Astrocyte of the hippocampus (primary cell): Measurements from ENCODE around the gene CIB4.

ENCODE experiments used
- DNase-seq: peaks from one replicate; pipeline ENCODE4 v3.0.0; 2011; ENCODE audit warnings: low read depth, low spot score

Gene CIB4

DNA sequence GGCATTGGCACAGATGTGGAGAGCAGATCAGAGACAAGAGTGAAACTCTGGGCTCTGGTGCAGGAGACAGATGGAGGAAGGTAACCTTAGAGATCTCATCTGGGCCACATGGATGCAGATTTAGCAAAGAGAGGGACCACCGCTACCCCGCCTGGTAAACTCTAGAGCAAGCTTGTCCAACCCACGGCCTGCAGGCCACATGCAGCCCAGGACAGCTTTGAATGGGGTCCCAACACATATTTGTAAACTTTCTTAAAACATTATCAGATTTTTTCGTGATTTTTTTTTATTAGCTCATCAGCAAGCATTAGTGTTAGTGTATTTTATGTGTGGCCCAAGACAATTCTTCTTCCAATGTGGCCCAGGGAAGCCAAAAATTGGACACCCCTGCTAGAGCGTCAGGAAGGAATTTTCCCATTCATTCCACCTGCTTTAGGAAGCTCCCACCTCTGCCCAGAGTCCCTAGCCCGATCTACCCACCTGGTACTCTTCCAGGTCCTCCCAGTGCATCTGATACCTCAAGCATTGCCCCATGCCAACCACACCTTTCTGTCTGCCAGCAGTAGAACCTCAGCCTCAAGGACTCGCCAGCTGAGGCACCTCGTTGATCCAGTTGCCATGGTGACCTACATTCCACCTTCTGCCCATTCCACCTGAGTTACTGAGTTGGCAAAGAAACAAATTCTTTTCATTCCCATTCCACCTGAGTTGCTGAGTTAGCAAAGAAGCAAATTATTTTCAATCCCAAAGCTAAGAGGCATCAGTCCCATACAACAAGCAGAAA, at the start of gene CIB4:
TSS of gene CIB4 (minus strand) at position 586 of the 784 bp plus-strand sequence. CDS start at position 534, 52 bp downstream.
- peak; percentile 33 for DNase-seq

DNA sequence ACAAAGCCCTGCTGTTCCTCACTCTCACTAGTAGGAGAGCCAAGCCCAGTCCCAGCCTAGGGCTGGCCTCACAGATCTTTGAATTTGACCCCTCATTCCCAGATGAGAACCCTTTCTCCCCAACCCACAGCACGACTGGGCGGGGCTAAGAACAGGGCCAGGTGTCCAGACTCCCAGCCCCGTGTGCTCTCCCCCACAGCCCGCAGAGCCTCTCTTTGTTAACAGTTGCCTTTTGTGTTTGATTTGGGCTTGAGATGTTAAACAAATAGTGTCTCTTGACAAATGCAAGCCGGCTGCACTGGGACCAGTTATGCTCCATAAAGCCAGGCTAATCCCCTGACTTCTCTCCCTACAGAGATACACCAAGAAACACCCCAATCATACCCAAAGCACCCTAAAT, 46.6 kb upstream of the CIB4 start:
- DNase-seq = no peak

DNA sequence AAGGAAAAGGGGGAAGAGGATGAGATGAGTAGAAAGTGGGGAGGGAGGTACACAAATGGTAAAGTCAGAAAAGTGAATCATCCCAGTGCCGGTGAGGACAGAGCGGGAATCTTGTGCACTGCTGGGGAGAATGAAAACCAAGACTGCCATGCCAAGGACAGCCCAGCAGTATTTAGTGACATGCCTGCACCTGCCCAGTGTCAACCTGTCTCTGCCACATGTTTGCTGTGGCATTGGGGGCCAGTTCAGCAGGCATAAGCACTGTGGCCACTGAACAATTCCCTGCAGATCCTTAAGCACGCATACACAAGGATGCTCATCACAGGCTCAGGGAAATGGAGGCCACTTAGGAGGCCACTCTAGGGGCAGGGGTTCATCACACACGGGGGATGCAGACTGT, 46.2 kb upstream of the CIB4 start:
- no peak for DNase-seq

DNA sequence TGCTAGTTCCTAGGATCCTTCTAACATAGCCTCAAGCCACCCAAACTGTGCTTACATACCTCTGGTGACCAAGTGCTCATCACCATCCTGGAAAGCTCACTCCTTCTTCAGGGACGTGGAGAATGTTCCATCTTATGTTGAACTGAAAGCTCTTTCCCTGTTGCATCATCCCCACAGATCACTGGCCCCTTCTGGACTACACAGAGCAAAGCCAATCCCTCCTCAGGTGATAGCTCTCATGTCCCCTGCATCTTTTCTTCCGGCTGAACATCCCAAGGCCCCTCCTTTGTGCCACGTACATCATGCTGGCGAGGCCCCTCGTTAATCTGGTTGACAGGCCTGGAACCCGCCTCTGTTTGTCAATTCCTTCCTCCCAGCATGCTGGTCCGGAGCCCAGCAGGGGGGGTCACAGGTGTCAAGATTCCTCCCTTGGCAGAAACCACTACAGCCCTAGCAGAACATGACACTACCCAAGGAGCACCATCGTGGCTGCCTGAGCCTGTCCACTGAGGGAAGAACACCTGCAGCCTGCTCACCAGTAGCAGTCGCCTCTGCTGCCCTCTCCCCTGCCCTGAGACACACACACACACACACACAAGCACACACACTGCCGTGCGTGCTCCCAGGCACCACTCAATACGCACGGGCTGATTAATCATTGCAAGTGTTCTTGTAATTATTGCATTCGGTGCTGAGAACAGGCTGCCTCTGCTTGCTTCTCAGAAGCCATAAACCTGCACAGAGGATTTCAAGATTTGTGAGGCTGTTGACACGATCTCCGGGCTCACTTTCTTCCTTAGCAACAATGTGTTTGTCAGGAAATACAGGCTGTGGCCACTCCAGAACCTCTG, 45.0 kb upstream of the CIB4 start:
- DNase-seq = no peak

DNA sequence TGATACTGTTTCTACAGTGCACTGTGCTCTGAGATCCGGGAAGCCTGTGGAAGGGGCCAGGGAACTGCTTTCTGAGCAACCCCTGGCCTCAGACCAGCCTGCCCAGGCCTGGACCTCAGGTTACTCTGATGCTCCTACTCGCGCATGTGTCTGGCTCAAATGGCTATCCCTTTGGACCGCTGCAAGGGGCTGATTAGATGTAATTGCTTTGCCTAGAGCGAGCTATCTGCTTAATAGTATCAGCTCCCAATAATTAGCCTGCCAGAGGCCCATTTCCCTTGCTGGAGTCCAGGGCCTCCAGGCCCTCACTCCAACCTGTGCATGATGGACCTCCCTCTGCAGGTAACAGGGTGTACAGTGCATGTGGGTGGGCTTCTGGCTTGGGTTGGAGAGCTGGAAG, 44.2 kb upstream of the CIB4 start:
- no peak for DNase-seq

DNA sequence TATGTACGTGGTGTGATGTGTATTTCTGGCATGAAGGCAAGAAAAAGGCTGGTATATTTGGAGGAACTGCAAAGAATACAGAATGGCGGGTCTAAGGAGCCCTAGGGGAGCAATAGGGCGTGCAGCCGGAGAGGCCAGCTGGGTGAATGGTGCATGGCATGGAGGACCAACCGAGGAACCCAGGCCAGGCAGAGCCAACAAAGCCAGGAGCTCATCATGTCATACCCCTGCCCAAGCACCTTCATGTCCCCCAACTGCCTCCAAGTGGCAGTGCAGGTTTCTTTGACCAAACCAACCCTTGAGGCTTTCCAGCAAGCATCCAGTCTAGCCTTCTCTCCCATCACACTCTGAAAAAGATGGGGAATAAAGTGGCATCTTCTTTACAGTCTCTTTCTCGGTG, 42.4 kb upstream of the CIB4 start:
- no peak for DNase-seq

DNA sequence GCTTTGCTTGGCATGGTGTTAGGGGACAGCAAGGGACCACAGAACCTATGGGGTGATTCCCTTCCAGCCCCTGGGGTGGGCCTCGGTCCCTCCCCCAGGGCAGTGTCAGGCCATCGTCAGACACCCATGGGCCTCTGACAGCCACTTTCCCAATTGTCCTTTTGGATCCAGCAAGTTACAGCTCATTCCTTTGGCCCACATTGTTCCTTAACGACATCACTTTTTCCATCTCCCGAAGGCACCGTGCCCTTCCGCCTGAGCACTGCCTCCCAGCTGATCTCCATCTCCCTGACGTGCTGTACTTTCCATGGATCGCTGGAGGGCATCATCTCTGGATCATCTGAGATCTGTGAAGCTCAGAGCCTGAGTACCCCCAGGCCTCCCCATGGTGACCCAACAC, 41.0 kb upstream of the CIB4 start:
- peak; percentile 29 for DNase-seq

DNA sequence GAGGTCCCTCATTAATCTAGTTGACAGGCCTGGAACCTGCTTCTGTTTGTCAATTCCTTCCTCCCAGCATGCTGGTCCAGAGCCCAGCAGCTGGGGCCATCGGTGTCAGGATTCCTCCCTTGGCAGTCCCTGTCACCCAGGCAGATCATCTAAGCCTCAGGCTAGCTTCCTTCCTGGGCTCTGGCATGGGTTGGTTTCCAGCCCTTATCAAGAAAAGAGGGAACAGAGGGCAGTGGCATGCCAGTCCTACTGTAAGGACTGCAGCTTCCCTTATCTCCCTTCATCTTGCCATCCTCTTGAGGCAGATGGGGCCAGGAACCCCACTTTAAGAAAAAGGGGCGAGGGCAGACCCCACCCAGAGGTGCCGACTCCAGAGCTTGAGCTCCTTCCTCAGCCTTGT, 40.5 kb upstream of the CIB4 start:
- DNase-seq = no peak

DNA sequence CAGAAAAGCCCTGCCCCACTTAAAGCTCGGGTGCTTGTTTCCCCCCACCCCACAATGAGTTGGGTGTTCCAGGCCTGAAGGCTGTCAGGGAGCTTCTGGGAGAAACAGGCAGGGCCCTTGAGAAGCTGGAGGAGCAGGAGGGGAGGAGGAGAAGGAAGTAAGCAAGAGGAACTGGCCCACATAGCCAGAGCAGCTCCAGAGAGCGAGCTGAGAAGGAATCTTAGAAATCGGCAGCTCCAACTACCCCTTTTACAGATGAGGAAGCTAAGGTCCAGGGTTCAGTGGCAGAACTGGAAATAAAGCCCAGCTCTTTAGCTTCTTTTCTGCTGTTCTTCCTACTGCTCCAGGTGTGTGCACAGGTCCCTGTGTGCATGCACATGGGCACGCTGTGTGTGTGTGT, 38.7 kb upstream of the CIB4 start:
- DNase-seq = no peak

DNA sequence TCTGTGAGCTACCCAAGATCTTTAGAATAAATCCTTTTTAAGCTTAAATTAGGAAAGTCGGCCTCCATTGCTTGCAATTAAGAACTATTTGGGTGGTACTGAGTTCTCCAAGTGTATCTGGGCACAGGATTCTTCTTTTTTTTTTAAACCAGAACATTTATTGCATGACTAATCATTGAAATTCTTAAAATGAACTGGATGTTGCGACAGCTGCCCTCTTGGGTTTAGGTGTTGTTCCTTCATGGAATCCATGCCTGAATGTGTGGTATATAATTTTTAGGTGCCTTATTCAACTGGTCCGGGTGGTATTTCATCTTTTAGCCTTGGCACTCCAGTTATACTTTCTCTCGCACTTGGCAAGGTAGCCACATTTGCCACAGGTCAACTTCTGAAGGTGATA, 36.9 kb upstream of the CIB4 start:
- no peak for DNase-seq

DNA sequence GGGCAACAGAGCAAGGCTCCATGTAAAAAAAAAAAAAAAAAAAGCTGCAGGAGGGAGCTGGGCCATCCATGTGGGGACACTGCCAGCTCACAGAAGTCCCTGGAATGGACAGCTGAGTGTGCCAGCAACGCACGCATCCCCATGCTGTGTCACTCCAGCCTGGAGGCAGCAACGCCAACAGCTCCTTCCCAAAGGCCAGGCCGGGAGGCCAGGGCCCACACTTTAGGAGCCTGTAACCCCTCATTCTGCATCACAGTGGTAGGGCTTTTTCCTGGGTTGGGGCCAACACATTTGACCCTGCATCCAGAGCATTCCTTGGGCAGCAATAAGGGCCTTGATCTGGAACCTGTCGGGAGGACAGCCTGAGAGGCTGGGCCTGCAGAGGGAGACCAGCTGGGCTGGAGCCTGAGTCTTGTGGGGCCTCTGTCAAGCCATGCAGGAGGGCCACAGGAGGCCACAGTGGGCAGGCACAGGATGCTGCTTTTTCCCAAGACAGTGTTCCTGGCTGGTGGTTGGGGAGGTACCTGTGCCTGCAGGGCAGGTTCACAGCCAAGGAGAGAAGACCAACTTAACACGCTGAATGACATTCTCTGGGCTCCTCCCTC, 34.6 kb upstream of the CIB4 start:
- no peak for DNase-seq

DNA sequence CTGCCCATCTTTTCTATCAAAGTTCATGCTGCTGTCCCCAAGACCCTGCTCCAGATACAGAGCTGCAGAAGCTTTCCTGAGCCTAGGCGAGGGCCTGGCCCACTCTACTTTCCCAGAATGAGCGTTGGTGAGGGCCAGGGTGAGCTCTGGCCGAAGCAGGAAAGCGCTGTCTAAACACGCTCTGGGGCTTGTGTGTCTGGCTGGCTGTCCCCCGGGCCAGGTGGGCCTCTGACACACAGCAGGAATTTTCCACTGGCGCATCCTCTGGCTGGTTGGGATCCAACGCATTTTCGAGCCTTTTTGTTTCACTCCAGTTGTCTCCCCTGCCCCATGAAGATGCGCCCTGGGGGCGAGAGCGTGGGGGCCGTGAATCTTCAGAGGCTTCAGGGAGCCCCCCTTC, 33.6 kb upstream of the CIB4 start:
- no peak for DNase-seq

DNA sequence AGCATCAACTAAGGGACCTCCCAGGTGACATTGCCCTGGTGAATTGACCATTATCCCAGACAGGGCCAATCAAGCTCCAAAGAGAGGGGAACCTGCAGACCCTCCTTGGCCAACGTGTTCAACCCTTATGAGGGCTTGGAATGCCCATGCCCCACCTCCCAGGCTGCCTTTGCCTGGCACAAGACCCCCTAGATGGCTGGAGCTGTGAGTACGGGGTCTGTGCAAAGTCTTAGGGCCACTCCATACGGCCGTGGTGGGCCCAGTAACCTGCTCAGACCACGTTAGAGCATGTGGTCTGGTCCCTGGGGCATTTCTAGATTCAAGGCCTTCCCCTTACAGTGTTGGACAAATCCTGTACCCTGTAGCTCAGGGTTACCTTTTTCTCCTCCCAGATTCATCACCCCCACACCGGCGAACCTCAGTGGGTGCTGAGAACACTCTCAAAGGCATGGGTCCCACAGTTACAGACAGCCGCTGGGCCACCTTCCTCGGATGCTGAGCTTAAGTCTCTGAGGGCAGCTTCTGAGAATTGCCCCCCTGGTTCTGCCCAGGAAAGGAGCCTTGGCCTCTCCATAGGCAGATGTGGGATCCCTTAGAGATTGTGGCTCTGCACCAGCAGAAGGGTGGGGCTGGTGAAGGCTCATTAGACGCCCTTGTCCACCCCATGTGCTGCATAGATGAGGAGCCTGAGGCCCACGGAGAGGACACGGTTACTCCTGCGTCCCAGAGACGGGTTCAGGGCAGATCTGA, 33.0 kb upstream of the CIB4 start:
- no peak for DNase-seq

DNA sequence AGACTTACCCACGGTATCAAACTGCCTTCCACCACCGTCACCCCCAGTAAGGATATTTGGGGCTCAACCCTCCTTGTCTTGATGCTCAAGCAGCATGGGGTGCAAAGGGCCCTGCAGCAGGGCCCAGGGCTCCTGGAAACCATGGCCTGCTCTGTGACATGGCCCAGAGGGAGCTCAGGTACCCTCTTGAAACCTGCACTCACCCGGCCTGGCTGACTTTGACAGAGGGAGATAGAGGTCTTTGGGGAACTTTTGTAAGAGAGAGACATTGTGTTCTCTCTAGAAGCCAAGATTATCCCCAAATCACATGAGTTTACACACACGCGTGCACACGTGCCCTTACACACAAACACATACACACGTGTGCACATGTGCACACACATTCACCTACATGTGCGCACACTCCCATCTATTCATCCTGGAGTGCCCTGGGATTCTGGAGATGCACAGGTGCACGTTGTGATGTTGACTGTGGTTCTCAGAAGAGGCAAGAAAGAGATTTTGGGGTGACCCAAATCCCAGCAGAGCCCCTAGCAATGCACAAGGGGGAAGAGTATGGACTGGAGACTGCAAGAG, 31.7 kb upstream of the CIB4 start:
- no peak for DNase-seq

DNA sequence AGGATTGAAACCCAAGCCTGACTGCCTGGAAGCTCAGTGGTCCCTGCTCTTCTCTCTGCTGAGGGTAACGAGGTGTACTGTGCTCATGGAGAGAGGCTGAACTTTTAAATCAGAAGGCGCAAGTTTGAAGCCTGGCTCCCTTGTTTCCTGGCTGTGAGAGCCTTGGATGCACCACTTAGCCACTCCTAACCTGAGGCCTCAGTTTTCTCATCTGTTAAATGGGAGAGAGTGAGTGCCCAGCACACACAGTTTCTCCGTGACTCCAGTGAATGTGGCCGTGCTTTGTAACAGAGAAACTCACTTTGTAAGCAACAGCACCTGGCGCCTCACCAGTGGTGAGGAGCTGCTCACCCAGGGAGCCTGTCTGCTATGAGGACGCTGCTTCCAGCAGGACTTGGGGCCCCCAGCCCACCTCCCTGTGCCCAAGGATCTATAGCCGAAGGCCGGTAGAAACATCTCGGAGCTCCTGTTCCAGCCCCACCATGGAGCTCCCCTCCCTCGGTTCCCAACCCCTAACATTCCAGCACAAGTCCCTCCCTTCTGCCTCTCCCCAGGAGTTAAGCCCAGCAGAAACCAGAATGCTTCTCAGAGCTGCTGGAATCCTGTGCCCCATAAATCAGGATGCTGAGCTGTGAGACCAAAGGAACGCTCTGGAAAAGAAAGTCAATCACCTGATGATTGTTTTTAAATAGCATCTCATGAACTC, 31.1 kb upstream of the CIB4 start:
- no peak for DNase-seq

DNA sequence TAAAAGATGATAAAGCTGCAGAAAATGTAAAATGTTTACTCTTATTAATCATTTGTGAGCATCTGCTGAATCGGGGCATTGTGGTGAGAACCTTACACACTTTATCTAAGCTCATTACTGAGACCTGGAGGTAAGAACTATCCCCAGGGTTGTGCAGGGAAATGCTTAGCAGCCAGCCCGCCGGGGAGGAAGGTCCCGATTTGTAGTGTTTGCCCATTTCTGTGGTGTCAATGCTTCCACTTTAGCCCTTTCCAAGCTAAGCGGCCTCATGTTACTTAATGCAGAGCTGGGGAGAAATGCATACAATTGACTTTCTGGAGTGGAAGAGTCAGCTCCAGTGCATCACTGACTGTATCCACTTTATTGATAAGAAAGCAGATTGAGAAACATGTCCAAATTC, 30.5 kb upstream of the CIB4 start:
- DNase-seq = no peak

DNA sequence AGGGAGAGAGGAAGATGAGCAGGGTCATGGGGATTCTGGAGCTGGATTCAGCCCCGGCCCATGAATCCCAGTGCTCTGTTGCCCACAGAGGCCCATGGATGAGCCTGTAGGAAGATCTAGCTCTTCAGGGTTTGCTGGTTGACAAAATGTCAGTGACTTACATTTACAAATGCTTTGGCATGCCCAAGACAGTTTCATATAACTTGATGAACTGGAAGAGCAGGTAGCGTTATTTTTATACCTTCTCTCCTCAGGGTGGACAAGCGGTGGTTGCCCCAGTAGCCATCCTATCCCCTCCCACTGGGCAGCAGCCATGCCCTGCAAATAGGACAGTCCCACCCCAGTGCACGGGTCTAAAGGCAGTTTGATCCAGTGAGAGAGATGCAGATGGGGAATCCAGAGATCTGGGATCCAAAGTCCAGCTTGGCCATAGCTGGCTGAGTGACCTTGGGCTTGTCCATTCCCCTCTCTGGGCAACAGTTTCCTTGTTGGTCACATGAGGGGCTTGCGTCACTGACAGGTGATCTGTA, 29.8 kb upstream of the CIB4 start:
- no peak for DNase-seq

DNA sequence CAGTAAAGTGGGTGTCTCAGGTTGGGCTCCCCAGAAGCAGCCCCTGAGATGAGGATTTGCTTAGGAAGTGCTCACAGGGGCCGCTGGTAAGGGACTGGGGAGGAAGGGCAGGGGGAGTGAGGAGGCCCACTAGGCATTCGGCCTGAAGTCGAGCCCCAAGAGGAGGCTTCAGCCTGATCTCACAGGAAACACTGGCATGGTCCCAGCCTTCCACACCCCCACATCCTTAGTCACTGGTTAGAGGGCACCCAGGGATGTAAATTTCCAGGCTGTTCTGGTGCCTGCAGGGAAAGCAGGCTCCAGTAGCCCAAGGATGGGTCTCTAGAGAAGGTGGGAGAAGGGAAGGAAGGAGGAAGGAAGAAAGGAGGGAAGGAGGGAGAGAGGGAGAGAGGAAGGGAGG, 29.0 kb upstream of the CIB4 start:
- DNase-seq = peak; percentile 13

DNA sequence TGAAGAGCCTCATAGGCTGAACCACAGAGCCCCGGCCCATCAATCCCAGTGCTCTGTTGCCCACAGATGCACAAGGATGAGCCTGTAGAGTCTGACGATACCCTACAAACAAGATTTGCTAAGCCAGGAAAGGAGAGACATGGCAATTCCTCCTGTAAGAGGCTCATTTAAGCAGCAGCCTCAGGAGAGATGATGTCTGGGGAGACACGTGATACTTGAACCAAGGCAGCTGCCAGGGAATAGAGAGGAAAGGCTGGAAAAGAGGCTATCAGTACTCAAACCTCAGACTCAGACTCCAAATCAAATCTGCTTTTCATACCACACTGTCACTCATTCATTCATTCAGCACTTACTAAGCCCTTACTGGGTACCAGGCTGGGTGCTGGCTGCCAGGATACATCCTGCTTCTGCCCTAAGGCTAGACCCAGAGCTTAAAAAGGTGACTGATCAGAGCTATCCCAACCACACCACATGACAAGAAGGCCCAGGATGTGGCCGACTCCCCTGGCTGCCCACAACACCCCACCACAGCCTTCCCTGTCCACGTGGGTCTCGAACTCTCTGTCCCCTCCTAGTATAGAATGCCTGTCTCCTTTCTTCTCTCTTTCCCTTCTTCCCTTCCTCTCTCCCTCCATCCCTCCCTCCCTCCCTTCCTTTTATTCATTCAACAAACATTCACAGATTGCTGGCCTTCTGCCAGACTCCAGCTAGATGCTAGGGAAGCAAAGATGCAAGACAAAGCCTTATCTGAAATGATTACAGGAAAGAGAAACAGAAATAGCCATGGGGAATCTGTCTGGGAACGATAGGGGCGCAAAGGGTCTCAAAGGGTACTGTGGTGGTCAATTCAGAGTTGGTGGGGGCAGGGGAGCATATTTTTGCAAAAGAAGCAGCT, 27.9 kb upstream of the CIB4 start:
- DNase-seq = no peak

DNA sequence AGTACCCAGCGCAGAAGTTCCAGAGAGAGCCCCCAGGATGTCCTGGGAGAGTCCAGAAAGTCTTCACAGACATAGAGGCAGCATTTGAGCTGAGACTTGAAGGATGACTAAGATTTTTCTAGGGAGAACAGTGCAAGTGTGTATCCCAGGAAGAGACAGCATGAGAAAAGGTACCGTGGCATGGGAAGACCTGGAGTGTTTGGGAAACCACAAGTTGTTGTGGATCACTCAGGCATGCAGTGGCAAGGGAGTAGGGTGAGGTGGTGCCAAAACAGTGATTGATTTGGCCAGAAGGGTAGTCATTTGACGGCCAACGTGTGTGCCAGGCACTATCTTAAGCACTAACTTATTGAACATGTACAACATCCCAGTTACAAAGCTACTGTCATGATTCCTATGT, 26.9 kb upstream of the CIB4 start:
- DNase-seq = no peak
